Natural killer cell (primary cell): ENCODE results near the gene NEDD4. TPM values are rescaled to one million over a fixed set of nuclear protein-coding genes. Genes with fewer than 3 reads are reported as not detected.
"Not testable (repeated sequence)": the region's sequence is repeated elsewhere in the genome, so short reads cannot be mapped to it uniquely, and the experiment has no call there.

Experiments used
- ATAC-seq, 3 donors: fragments of 150-1000 bp in 2 of 3; fragments of 200-7000 bp in 1 of 3; cut with Tn5 transposase; 1 replicate in 1 of 3; 2 replicates in 2 of 3; pipeline ENCODE4 v1.10.0; 2021; ENCODE audit warnings: mild to moderate bottlenecking in 2 of 3, moderate library complexity in 2 of 3
- DNase-seq, 2 donors: peaks; one replicate each; pipeline versions ENCODE4 v3.0.0 to v3.0.0-alpha.2; 2013 to 2021; ENCODE audit warnings: mixed read lengths in 1 of 2
- H3K27ac ChIP-seq: one replicate; pipeline ENCODE4 v1.5.1; 2013; ENCODE audit warnings: mild to moderate bottlenecking, low read length
- H3K27me3 ChIP-seq: one replicate; pipeline ENCODE4 v1.6.1; 2013; ENCODE audit warnings: low read length; ENCODE audit not compliant: control insufficient read depth, insufficient read depth
- H3K36me3 ChIP-seq: one replicate; pipeline ENCODE4 v1.6.1; 2013; ENCODE audit warnings: low read length; ENCODE audit not compliant: control insufficient read depth, insufficient read depth
- H3K4me1 ChIP-seq: one replicate; pipeline ENCODE4 v1.6.1; 2013; ENCODE audit warnings: low read length; ENCODE audit not compliant: control insufficient read depth, insufficient read depth
- H3K4me3 ChIP-seq: one replicate; pipeline ENCODE4 v1.5.1; 2013; ENCODE audit warnings: low read length
- H3K9me3 ChIP-seq: one replicate; pipeline ENCODE4 v1.6.1; 2013; ENCODE audit warnings: low read length; ENCODE audit not compliant: control insufficient read depth, insufficient read depth
- H3K27ac Mint-ChIP-seq, 2 donors: one replicate each; pipeline ENCODE4 v1.8.0; 2022; ENCODE audit warnings: mild to moderate bottlenecking in 2 of 2, mixed read lengths in 2 of 2, moderate library complexity in 1 of 2
- H3K27me3 Mint-ChIP-seq, 2 donors: one replicate each; pipeline ENCODE4 v1.8.0; 2022; ENCODE audit warnings: low read depth in 2 of 2, mixed read lengths in 2 of 2
- H3K36me3 Mint-ChIP-seq: one replicate; pipeline ENCODE4 v1.8.0; 2022; ENCODE audit warnings: mixed read lengths
- H3K4me1 Mint-ChIP-seq, 2 donors: one replicate each; pipeline ENCODE4 v1.8.0; 2022; ENCODE audit warnings: mixed read lengths in 2 of 2
- H3K4me3 Mint-ChIP-seq: one replicate; pipeline ENCODE4 v1.8.0; 2022; ENCODE audit warnings: mild to moderate bottlenecking, moderate library complexity, mixed read lengths
- H3K9me3 Mint-ChIP-seq, 2 donors: one replicate each; pipeline ENCODE4 v1.8.0; 2022; ENCODE audit warnings: mixed read lengths in 2 of 2
- CTCF ChIP-seq: fragments of 200-600 bp; IDR thresholded peaks from one replicate; pipeline ENCODE4 v1.8.0; 2022; ENCODE audit warnings: antibody characterized with exemption
- WGBS: methylation state at CpG from one replicate; pipeline ENCODE4 v1.1.7; 2013; ENCODE audit warnings: missing lambda C conversion rate; ENCODE audit not compliant: insufficient coverage; 5-methylcytosine and 5-hydroxymethylcytosine counted together
- intact Hi-C: fragments of 100-400 bp; cut with micrococcal nuclease; formaldehyde crosslinking; loops from one replicate; pipeline ENCODE4 v1.14.2; 2022
- total RNA-seq, 4 donors: library from RNA; stranded (reverse); fragments of 120-200 nt in 1 of 4; gene quantifications; one replicate each; pipeline versions ENCODE4 v1.2.3 to v1.2.4, GENCODE V29; 2013 to 2022

Gene NEDD4
- total RNA-seq, 3 donors from 2014 or later (not counting 1 experiment from before 2014, with no cell fraction given), result 6.9 to 9.1 (median 7.8) TPM

- Mint-ChIP-seq H3K4me1 (no peaks in the 10 kb centered on the region), H3K9me3 (no peaks in the 10 kb centered on the region), H3K27ac (no peak overlapping the region), H3K36me3 (no peaks in the 10 kb centered on the region), H3K4me3 (no peak overlapping the region), H3K27me3 (no peaks in the 10 kb centered on the region)
- ATAC-seq (no peak), DNase-seq (no peak)
- Histone ChIP-seq H3K9me3 (no peaks in the 10 kb centered on the region), H3K36me3 (no peaks in the 10 kb centered on the region), H3K27ac (no peak overlapping the region), H3K27me3 (no peaks in the 10 kb centered on the region), H3K4me1 (no peaks in the 10 kb centered on the region), H3K4me3 (no peak overlapping the region)
- 87% methylated on average over 3 of the region's 3 CpGs for whole genome bisulfite sequencing
- TF ChIP-seq CTCF, result no peak
- intact Hi-C loops, result no loop called here
Measured at GRCh38 chr15:55868707-55869106, 124.7 kb downstream of the NEDD4 start.

- H3K27ac Mint-ChIP-seq, H3K4me3 Mint-ChIP-seq, H3K4me3 ChIP-seq, H3K27me3 ChIP-seq, H3K36me3 ChIP-seq, H3K36me3 Mint-ChIP-seq, H3K4me1 Mint-ChIP-seq, intact Hi-C loops, H3K4me1 ChIP-seq, ATAC-seq, H3K27ac ChIP-seq, H3K9me3 ChIP-seq, H3K27me3 Mint-ChIP-seq, DNase-seq, H3K9me3 Mint-ChIP-seq: not testable (repeated sequence)
- 96% methylated on average over 4 of the region's 4 CpGs for WGBS
Measured at GRCh38 chr15:55868291-55868690, 125.1 kb downstream of the NEDD4 start.

- H3K27ac ChIP-seq, result no peak overlapping the region
- Mint-ChIP-seq H3K4me1 (no peaks in the 10 kb centered on the region), H3K4me3 (no peak overlapping the region), H3K27me3 (no peaks in the 10 kb centered on the region), H3K9me3 (no peaks in the 10 kb centered on the region), H3K36me3 (no peaks in the 10 kb centered on the region), H3K27ac (no peak overlapping the region)
- H3K9me3 ChIP-seq, result no peaks in the 10 kb centered on the region
- DNase-seq, result no peak
- H3K4me1 ChIP-seq, result no peaks in the 10 kb centered on the region
- no peaks in the 10 kb centered on the region for H3K27me3 ChIP-seq
- no peaks in the 10 kb centered on the region for H3K36me3 ChIP-seq
- H3K4me3 ChIP-seq, result no peak overlapping the region
- intact Hi-C loops, result no loop called here
- no peak for ATAC-seq
- TF ChIP-seq CTCF, result no peak
Measured at GRCh38 chr15:55863911-55864310, 129.5 kb downstream of the NEDD4 start.

- TF ChIP-seq CTCF, result no peak
- H3K4me3 ChIP-seq, result no peak overlapping the region
- no peaks in the 10 kb centered on the region for H3K4me1 ChIP-seq
- DNase-seq, result no peak
- H3K9me3 ChIP-seq, result no peaks in the 10 kb centered on the region
- no peak for ATAC-seq
- Mint-ChIP-seq H3K36me3 (peaks cover 7% of the 10 kb centered on the region), H3K9me3 (no peaks in the 10 kb centered on the region), H3K4me3 (no peak overlapping the region), H3K27me3 (no peaks in the 10 kb centered on the region), H3K27ac (no peak overlapping the region), H3K4me1 (no peaks in the 10 kb centered on the region)
- no peak overlapping the region for H3K27ac ChIP-seq
- 90% methylated on average over 1 of the region's 2 CpGs for WGBS
- intact Hi-C loops, result no loop called here
- no peaks in the 10 kb centered on the region for H3K36me3 ChIP-seq
- H3K27me3 ChIP-seq, result no peaks in the 10 kb centered on the region
Measured at GRCh38 chr15:55861115-55861514, 132.3 kb downstream of the NEDD4 start.
